Endothelial cell (in vitro differentiated cells): ENCODE measurements around the gene ATP12A. TPM values are rescaled to one million over a fixed set of nuclear protein-coding genes. Genes with fewer than 3 reads are reported as not detected.

Experiments used
- DNase-seq: peaks from one replicate; pipeline ENCODE4 v3.0.0; 2021; ENCODE audit warnings: low spot score
- H3K27ac Mint-ChIP-seq: one replicate; pipeline ENCODE4 v1.8.0; 2021; ENCODE audit warnings: mixed read lengths, inconsistent platforms; ENCODE audit not compliant: unreplicated experiment
- H3K27me3 Mint-ChIP-seq: one replicate; pipeline ENCODE4 v1.8.0; 2021; ENCODE audit warnings: mild to moderate bottlenecking, moderate library complexity, mixed read lengths, inconsistent platforms; ENCODE audit not compliant: unreplicated experiment
- H3K36me3 Mint-ChIP-seq: one replicate; pipeline ENCODE4 v1.8.0; 2021; ENCODE audit warnings: mild to moderate bottlenecking, low read depth, mixed read lengths, inconsistent platforms; ENCODE audit not compliant: unreplicated experiment
- H3K4me1 Mint-ChIP-seq: one replicate; pipeline ENCODE4 v1.8.0; 2021; ENCODE audit warnings: mild to moderate bottlenecking, mixed read lengths, inconsistent platforms; ENCODE audit not compliant: unreplicated experiment
- H3K4me3 Mint-ChIP-seq: one replicate; pipeline ENCODE4 v1.8.0; 2021; ENCODE audit warnings: mild to moderate bottlenecking, mixed read lengths, inconsistent platforms; ENCODE audit not compliant: unreplicated experiment
- H3K9me3 Mint-ChIP-seq: one replicate; pipeline ENCODE4 v1.8.0; 2021; ENCODE audit warnings: mixed read lengths, inconsistent platforms; ENCODE audit not compliant: unreplicated experiment
- CTCF ChIP-seq: fragments of 200-600 bp; sonication (generic); IDR thresholded peaks from one replicate; pipeline ENCODE4 v1.5.0; 2021; ENCODE audit warnings: antibody characterized with exemption; ENCODE audit not compliant: unreplicated experiment
- total RNA-seq: library from RNA; stranded (reverse); fragmentation: NEBNext Ultra II Directional; extraction: Animal tissue kit (Norgen Biotek cat#: 25700); gene quantifications from one replicate; pipeline ENCODE4 v1.2.1, GENCODE V29; 2021; ENCODE audit not compliant: unreplicated experiment

Gene ATP12A
- total RNA-seq, 1 donor from 2014 or later, result 0.64 TPM

GRCh38 chr13:24716011-24716410 is 35.8 kb downstream of the ATP12A start:
- no peak overlapping the region for H3K4me3 Mint-ChIP-seq

DNA sequence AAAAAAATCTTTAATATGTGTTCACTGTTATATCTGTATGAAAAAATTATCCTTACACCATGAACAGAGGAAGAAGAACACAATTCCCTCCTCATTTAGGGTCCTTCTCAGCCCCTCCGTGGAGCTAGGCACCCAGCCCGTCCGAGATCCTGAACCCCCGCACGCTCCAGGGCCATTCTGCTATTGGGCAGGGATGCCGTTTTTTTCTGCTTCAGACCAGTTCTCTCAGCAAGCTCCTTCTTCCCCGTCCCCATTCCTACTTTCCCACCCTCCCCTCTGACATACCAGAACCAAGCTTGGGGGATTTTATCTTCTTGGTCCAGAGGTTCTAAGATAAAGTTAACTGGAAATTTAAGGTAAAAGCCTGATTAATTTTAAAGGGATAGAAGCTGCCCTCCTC is 36.2 kb downstream of the ATP12A start:
- no peak for TF ChIP-seq CTCF
- DNase-seq, result no peak
- H3K36me3 Mint-ChIP-seq, result no peaks in the 10 kb centered on the region

More at GRCh38 chr13:24716011-24716410, 35.8 kb downstream of the ATP12A start:
- no peak for DNase-seq
- no peaks in the 10 kb centered on the region for H3K9me3 Mint-ChIP-seq
- no peak overlapping the region for H3K27ac Mint-ChIP-seq
- peaks cover 7% of the 10 kb centered on the region for H3K4me1 Mint-ChIP-seq
- peaks cover 7% of the 10 kb centered on the region for H3K27me3 Mint-ChIP-seq
- no peak for TF ChIP-seq CTCF
- no peaks in the 10 kb centered on the region for H3K36me3 Mint-ChIP-seq

GRCh38 chr13:24717217-24717616 is 37.0 kb downstream of the ATP12A start:
- Mint-ChIP-seq H3K4me3 (no peak overlapping the region), H3K27ac (no peak overlapping the region), H3K4me1 (peaks cover 7% of the 10 kb centered on the region), H3K27me3 (peaks cover 7% of the 10 kb centered on the region), H3K36me3 (no peaks in the 10 kb centered on the region), H3K9me3 (no peaks in the 10 kb centered on the region)
- DNase-seq, result no peak
- no peak for TF ChIP-seq CTCF

More for the DNA sequence above, 36.2 kb downstream of the ATP12A start:
- Mint-ChIP-seq H3K4me1 (peaks cover 7% of the 10 kb centered on the region), H3K27me3 (peaks cover 7% of the 10 kb centered on the region), H3K9me3 (no peaks in the 10 kb centered on the region), H3K4me3 (no peak overlapping the region), H3K27ac (no peak overlapping the region)

- Mint-ChIP-seq H3K27me3 (peaks cover 7% of the 10 kb centered on the region), H3K4me1 (peaks cover 7% of the 10 kb centered on the region), H3K4me3 (no peak overlapping the region), H3K36me3 (no peaks in the 10 kb centered on the region), H3K27ac (no peak overlapping the region), H3K9me3 (no peaks in the 10 kb centered on the region)
- no peak for TF ChIP-seq CTCF
- DNase-seq, result no peak
Observed at GRCh38 chr13:24718192-24718965, 38.2 kb downstream of the ATP12A start.

- H3K27ac Mint-ChIP-seq, result no peak overlapping the region
- no peak for TF ChIP-seq CTCF
- no peaks in the 10 kb centered on the region for H3K36me3 Mint-ChIP-seq
- H3K27me3 Mint-ChIP-seq, result peaks cover 9% of the 10 kb centered on the region
- no peak overlapping the region for H3K4me3 Mint-ChIP-seq
- H3K4me1 Mint-ChIP-seq, result peaks cover 7% of the 10 kb centered on the region
- no peaks in the 10 kb centered on the region for H3K9me3 Mint-ChIP-seq
- DNase-seq, result no peak
Observed at GRCh38 chr13:24719139-24719538, 38.9 kb downstream of the ATP12A start.
